Right renal pelvis (tissue), 4 donors: ENCODE data around the gene GTPBP4. TPM values are rescaled to one million over a fixed set of nuclear protein-coding genes. Genes with fewer than 3 reads are reported as not detected.
A peak's percentile ranks its signal among the peaks of the same experiment; 100 is the strongest.

ENCODE experiments used
- DNase-seq, 4 donors: peaks; one replicate each; pipeline ENCODE4 v3.0.0-alpha.2; 2013; ENCODE audit warnings: low read depth in 4 of 4, low spot score in 3 of 4, missing footprints in 1 of 4
- polyA plus RNA-seq, 4 donors: library from polyadenylated mRNA; unstranded; fragments of 120-200 nt; gene quantifications; one replicate each; pipeline ENCODE4 v1.2.1, GENCODE V29; 2013; ENCODE audit not compliant: insufficient read length in 4 of 4

Gene GTPBP4
- polyA plus RNA-seq: 10 to 100 TPM; 58.5 to 63.7 (median 62.6) TPM

DNA sequence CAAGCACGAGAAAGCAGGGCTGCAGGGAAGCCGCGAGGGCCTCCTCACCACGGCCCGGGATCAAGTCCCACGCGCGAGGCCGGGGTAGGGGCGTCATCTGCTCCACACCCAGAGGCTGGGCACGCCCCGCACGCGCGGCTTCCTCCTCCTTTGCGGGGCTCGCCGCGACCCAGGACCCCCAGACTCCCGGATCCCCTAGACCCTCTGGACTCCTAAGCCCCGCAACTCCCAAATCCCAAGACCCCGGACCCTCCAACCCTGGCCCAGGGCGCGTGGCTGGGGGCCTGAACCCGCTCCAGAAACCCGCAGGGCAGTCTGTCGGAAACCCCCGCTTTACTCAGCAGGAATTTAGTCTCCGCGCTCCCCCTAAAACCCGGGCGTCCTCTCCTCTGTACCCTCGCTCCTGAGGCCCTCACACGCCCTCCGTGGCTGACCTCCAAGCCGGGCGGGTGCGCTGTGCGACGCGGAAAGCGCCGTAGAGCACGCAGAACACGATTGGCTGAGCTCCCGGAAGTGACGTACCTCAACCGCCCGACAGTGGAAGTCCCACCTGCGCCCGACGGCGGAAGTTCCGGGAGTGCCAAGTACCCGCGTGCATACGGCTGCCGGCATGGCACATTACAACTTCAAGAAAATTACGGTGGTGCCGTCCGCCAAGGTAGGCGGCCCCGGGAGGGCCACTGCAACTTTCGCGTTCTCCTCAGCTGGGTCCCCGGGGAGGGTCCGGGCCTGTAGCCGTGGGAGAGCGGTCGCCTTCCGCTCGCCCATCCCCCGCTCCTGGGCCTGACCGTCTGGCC lies at the start of gene GTPBP4:
Gene GTPBP4, plus strand, starts transcription at position 565 of the 797 bp plus-strand sequence. Its CDS starts 46 bp downstream, at position 611.
- peak; percentile 93 to 96 (median 94) for DNase-seq

DNA sequence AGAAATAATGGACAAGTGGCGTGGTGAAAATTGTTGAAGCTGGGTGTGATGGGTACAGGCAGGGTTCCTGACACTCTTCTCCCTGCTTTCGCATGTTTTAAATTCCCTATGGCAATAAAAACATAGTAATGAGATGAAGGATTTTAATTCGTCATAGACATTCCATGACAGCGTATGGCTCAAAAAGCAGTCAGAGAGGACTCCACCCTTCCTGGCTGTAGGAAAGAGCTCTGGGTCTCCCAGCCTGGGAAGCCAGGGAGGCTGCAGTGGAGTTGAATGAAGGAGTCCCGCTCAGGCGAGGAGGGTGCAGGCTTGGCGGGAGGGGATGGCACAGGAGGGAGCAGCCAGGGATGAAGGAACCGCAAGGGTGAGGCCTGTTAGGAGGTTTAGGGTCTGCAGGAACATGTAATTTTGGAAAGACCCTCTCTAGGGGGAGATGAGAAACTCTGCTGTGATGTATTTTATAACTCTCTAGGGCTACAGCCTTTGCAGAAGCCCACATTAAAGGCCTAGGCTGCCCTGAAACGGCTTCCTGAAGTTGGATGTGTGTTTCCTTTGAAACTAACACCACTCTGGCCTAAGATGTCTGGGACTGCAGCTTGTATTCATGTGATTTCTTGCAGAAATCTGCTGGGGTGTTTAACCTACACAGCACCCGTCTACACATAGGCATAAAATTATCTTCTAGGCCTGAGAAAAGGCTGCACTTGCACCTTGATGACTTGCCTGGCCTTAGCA lies 49.1 kb upstream of the GTPBP4 start:
- no peak for DNase-seq

DNA sequence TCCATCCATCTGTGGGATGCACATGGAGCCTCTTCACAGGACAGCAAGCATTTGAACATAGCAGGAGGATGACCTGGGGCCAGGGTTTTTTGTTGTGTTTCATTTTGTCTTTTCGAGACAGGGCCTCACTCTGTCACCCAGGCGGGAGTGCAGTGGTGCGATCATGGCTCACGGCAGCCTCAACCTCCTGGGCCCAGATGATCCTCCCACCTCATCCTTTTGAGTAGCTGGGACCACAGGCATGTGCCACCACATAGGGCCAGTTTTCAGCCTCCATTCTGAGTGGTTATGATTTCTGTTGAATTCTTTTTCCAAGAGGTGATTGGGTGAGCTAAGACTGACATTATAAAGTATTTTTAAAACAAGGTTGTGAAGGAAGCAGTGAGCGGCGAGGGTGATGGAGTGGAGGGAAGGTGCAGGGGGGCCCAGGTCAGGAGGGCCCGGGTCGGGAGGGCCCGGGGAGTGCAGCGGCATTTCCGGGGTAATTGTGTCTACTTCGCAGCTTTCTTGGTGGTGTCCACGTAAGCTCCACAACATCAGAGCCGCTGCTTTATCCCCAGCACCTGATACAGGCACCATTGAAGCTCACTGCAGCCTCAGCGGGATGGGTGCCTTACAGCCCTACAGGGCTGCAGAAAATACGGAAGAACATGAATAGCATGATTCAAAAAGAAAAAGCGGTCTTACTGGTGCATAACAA lies 44.8 kb upstream of the GTPBP4 start:
- no peak for DNase-seq

DNA sequence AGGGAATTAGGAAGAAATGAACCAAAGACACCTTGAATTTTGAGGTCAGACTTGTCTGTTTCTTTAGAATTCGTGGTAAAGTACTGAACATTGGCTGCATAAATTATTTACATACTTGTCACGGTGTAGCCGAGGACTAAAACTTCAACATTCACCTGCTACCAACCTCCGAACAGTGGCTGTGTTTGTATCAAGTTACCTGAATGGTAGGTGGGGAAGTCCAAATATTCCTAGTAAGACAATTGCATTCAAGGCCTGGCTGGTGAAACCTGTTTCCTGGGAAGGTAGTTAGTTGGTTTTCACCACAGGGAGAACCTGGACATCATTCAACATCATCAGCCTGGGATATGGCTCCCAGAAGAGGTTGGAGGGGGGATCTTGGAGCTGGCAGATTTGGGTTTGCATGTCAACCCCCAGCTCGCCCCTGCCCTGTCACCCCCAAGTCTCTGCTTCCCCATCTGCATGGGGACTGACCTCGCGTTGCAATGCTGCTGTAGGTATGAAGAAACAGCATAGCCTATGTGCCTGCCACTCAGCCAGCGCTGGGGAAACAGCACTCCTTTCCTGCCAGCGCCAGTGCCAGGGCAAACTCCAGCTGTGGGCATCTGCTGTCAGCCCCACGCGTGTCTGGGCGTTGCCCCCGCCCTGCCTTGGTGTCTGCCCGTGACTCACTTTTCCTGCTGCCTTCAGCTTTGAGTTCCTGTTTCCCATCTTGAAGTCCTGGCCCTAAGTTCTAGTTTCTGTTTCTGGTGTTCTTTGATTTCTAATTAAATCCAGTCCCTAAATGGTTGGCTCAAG lies 44.0 kb upstream of the GTPBP4 start:
- DNase-seq: no peak

DNA sequence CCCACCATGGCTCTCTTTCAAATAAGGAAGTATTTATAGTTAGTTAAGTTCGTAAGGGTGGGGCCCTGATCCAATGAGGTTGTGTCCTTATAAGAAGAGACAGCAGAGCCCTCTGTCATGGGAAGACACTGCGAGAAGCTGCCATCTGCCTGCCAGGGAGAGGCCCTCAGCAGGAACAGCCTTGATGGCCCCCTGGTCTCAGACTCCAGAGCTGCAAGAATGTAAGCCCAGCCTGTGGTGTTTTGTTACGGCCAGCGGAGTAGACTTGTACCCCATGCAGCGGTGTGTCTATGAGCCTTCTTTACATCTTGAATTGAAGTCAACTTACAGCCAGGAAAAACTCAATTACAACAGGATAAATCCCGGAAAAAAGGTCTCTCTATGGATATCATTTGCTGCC lies 42.5 kb upstream of the GTPBP4 start:
- no peak for DNase-seq

DNA sequence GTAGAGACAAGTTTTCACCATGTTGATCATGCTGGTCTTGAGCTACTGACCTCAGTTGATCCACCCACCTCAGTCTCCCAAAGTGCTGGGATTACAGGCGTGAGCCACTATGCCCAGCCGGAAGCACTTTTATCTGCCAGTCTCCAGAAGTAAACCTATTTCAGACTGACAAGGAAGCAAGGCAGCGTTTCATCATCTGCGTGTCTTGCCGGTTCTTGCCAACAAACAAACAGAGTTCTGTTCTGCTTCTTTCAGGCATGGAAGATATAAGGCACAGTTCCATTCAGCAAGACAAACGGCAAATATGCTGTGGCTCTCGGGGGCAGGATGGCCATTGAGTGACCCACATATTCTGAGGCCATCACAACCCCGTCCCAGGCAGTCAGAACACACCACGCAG lies 41.2 kb upstream of the GTPBP4 start:
- no peak for DNase-seq

DNA sequence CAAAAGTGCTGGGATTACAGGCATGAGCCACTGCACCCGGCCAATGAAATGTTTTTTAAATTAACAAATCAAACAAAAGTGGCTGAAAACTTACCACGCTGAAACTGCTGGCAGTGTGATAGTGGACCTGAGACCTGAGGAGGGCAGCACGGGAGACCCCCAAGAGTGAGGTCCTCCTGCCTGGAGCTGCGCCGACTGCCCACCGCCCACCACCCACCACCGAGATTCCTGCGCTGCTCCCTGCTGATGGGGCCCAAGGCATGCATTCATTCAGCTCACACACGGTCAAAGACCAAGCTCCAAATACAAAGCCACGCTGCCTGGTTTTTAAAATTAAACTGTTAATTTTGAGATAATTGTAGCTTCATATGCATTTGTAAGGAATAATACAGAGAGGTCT lies 40.4 kb upstream of the GTPBP4 start:
- DNase-seq: no peak

DNA sequence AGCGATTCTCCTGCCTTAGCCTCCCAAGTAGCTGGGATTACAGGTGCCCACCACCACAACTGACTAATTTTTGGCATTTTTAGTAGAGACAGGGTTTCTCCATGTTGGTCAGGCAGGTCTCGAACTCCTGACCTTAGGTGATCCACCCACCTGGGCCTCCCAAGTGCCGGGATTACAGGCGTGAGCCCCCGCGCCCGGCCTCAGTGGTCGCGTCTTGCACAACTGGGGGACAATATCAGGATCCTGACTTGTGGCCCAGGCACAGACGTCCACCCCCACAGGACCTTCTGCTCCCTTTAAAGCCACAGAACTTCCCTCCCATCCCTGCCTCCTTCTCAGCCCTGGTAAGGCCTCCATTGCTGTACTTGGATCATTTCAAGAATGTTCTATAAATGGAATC lies 39.9 kb upstream of the GTPBP4 start:
- DNase-seq: no peak

DNA sequence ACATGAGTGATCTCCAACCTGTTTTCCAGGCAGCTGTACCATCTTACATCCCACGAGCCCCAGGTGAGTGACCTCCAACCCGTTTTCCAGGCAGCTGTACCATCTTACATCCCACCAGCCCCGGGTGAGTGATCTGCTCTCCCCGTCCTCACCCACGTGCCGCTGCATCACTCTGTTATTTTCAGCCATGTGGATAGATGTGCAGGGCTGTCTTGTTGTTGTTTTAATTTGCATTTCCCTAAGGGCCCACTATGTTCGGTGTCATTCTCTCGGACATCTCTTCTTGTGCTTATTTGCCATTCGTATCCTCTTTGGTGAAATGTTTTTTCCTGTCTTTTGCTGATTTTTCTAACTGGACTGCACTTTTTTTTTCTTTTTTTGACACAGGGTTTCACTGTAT lies 38.8 kb upstream of the GTPBP4 start:
- DNase-seq: no peak

DNA sequence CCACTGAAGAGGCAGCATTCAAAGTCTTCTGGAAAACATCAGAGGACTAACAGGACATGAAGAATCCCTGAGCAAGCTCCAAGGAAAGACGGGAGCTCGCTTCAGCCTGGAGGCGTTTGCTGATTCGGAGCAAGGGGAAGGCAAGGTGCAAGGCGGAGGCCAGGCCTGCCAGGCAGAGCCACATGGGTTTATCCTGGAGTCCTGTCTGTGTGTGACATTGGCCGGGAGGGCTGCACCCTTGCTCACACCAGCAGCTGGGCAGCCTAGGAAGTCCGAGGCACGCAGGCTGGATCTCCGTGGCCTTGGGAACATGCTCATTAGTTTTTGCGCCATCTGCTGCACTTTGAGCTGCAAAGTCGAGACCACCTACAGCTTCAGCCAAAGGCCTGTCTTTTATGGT lies 34.4 kb upstream of the GTPBP4 start:
- no peak for DNase-seq

DNA sequence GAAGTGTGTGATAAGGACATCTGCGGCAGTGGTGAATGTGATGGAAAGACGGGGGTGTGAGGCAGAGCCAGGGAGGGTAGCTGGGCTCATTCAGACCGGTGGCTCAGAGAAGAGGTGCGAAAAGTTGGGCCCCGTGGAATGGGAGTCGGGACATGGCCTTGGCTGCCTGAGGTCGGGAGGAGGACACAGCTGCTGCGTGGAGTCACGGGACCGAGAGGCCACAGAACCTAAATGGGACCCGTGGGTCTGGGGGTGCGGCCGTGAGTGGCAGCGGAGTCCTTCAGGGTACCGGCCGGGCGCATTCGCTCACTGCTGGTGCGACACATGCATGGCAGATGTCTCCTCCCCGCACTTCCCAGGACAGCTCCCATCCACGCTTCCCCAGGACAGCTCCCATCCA lies 33.8 kb upstream of the GTPBP4 start:
- no peak for DNase-seq

DNA sequence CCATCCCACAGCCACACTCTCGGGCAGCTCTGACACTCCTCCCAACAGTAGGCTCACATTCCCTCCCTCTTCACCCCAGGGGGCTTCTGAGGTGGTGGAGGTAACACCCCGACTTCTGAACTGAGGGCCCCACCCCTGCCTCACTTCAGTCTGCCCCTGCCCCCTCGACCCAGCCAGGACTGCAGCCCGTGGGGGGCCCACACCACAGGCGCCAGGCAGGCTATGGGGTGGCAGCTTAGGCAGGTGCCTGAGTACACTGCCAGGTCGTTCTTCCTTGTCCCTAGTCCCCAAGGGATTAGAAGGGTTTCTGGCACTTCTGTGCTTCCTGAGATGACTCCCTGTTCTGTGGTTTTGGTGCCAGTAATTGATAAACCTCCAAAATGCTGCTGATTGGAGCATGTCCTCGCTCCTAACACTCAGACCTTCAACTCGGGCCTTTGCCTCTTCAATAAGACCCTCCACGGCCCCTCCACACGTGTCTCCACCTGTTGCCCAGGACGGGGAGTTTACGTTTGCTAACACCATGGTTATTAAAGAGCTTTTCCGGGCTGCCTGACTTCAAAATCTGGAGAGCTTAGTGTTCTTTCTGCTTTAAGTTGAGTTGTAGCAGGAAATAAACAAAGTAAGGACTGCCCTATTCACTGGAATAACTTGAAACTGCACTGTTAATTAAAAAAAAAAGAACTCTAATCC lies 33.0 kb upstream of the GTPBP4 start:
- DNase-seq: no peak

DNA sequence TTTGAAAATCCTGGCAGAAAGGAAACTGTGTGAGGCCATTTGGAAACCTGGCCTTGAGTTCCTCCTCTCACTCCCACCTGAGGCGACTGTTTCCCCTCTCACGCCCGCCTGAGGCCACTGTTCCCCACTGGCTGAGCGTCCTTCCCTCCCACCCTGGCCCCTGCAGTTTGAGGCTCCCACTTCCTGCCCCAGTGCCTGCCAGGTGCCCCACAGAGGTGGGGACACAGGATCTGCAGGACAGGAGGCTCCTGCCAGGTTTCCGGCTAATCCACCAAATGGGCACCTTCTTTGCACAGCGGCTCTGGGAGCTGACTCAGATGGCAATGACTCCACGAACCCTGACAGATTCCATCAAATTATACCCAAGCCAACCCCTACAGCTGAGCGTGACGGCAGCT lies 32.4 kb upstream of the GTPBP4 start:
- DNase-seq: no peak

DNA sequence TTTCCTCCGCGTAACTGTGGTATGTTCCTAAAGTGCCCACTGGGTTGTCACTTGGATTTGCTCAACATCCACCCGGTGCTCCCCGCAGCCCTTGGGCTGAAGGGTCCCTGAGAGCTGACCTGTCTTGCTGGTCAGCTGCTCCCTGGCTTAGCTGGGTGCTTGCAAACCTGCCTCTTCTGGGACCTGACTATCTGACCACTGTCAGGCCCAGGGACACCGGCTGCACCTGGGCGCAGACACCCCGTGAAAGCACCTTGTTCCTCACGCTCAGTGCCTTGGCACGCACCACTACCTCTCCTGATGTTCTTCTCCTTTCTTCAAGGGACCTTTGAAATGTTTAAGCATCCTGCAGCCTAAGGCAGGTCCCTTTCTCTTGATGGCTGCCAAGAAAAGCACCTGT lies 30.1 kb upstream of the GTPBP4 start:
- no peak for DNase-seq

DNA sequence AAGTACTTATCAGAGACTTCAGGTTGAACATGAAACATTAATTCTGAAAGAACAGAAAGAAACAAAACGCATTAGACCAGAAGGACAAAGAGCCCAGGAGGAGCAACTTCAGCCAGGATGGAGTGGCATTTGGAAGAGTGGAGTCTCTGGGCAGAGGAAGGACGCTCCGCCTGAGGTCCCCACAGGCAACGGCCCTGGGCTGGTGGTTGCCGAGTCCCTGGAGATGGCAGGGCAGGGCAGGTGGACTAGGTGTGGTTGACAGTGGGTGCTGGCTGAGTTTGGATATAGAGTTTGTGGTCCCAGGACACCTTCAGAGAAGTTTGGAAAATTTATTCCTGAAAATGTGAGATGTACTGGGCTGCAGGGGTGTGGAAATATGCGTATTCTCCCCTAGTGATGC lies 29.4 kb upstream of the GTPBP4 start:
- DNase-seq: no peak

DNA sequence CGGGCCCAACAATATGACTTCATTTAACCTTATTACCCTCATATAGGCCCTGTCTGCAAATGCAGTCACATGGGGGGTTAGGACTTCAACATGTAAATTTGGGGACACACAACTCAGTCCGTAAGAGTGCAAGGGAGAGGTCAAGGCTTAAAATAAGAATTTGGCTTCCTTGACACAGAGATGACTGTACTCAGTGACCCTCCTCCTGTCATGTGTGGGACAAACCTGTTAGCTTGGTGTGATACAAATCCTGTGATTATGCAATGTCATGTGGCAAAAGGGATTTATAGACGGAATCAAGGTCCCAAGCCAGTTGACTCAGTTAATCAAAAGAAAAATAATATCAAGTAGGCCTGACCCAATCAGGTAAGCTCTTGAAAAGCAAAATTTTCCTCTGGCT lies 25.9 kb upstream of the GTPBP4 start:
- DNase-seq: no peak

DNA sequence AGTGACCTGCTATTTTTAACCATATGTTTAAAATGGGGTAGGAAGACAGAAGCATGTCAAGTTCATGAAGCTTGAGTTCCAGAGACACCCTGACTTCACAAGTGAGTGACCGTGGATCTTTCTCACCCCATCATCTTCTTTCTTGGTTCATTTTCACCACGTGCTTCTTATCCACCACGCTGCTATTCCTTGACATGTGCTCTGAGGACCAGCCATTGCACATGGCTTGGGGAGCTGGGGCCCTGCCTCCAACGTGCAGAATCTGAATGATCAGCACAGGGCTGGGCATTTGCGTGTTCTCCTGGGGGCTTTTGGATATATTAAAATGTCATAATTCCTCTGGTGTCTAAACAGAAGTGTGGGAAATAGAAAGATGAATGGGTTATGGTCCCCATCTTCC lies 25.0 kb upstream of the GTPBP4 start:
- no peak for DNase-seq

DNA sequence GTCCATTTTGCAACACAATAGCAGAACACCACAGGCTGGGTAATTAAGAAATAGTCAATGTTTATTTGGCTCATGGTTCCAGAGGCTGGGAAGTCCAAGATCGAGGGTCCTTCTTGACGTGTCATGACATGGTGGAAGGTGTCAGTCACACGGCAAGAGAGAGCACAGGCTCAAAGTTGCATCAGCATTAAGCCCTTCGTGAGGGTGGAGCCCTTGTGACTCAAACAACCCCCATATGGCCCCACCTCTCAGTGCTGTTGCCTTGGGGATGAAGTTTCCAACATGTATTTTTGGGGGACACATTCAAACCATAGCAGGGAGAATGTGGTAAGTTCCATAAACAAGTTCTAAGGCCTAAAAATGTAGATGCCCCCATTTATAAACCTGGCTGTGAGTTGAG lies 24.6 kb upstream of the GTPBP4 start:
- no peak for DNase-seq

DNA sequence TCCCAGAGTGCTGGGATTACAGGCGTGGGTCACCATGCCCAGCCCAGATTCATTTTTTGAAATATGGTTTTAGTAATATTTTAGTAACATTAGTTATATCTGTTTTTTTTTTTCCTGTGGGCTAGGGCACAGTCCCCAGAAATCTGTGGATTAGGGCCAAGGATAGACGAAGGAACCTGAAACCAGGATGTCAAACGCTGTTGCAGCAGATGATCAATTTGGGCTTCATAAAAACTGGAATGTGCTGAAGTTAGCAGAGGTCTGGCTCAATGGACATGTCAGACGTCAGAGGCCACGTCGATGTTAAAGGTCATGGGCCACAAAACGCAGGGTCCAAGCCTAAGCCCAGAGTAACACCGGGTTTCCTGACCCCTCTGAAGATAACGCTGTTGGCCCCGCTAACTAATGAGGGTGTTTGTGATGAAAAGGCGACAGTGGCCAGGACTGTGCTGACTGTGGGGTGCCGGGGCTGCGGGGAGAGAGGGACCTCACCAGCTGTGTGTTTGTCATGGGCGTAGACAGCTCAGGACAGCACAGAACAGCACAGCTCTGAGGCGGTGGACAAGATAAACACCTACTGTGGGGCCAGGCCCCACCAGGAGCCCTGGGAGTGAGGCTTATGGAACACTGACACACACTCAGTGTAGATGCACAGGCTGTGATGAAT lies 23.8 kb upstream of the GTPBP4 start:
- DNase-seq: no peak

DNA sequence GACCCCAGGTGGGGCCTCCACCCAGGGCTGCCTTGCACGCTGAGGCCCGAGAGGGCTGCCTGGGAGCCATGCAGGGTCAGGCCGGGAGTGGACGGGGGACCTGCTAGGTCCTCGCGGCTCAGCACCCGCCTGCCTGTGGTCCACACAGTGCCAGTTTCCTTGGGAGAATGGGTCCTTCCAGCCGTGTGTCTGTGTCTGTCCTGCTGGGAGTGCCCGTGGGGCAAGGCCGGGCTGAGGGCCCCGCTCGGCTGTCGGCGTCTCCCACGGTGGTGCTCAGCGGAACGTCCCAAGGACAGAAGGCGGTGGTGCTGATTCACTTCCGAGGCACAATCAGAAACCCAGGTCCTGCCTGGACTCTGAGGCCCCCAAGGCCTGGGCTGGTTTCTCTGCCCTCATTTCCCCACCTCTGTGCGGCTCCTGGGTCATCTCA lies 23.2 kb upstream of the GTPBP4 start:
- no peak for DNase-seq
